IPS-18a (cell line): ENCODE results near the gene NCOA5.

Experiments used
- H3K27ac ChIP-seq: one replicate; pipeline ENCODE4 v1.5.1; 2013; ENCODE audit warnings: low read length
- H3K27me3 ChIP-seq: one replicate; pipeline ENCODE4 v1.6.1; 2013; ENCODE audit warnings: mild to moderate bottlenecking, low read length; ENCODE audit not compliant: control insufficient read depth, insufficient read depth
- H3K36me3 ChIP-seq: one replicate; pipeline ENCODE4 v1.6.1; 2013; ENCODE audit warnings: low read depth, low read length; ENCODE audit not compliant: control insufficient read depth
- H3K4me1 ChIP-seq: one replicate; pipeline ENCODE4 v1.6.1; 2013; ENCODE audit warnings: low read depth, low read length; ENCODE audit not compliant: control insufficient read depth
- H3K4me3 ChIP-seq: one replicate; pipeline ENCODE4 v1.5.1; 2013; ENCODE audit warnings: low read length
- H3K9ac ChIP-seq: one replicate; pipeline ENCODE4 v1.6.1; 2013; ENCODE audit warnings: mild to moderate bottlenecking, low read length, moderate library complexity
- H3K9me3 ChIP-seq: one replicate; pipeline ENCODE4 v1.6.1; 2013; ENCODE audit warnings: low read depth, low read length; ENCODE audit not compliant: control insufficient read depth

NCOA5 gene

GRCh38 chr20:46089417-46090388 is at the start of gene NCOA5:
Gene NCOA5 (minus strand): TSS chr20:46089962. CDS start chr20:46079424, 10,538 bp downstream.
- Histone ChIP-seq H3K27ac (peak within 1 kb of the TSS; percentile 58), H3K4me1 (peaks cover 6% of the 10 kb centered on the region), H3K27me3 (no peaks in the 10 kb centered on the region), H3K4me3 (peak within 1 kb of the TSS; percentile 91), H3K9me3 (no peaks in the 10 kb centered on the region), H3K36me3 (no peaks in the 10 kb centered on the region), H3K9ac (peak within 1 kb of the TSS; percentile 91)

GRCh38 chr20:46139266-46139889 is 49.6 kb upstream of the NCOA5 start:
- no peak overlapping the region for H3K27ac ChIP-seq
- peaks cover 13% of the 10 kb centered on the region for H3K4me1 ChIP-seq
- H3K4me3 ChIP-seq = no peak overlapping the region
- no peaks in the 10 kb centered on the region for H3K9me3 ChIP-seq
- H3K36me3 ChIP-seq = no peaks in the 10 kb centered on the region
- no peak overlapping the region for H3K9ac ChIP-seq
- no peaks in the 10 kb centered on the region for H3K27me3 ChIP-seq

GRCh38 chr20:46137816-46138215 is 48.1 kb upstream of the NCOA5 start:
- Histone ChIP-seq H3K27me3 (no peaks in the 10 kb centered on the region), H3K36me3 (no peaks in the 10 kb centered on the region), H3K9ac (no peak overlapping the region), H3K4me3 (no peak overlapping the region), H3K4me1 (peaks cover 16% of the 10 kb centered on the region), H3K27ac (no peak overlapping the region), H3K9me3 (no peaks in the 10 kb centered on the region)

- Histone ChIP-seq H3K4me3 (no peak overlapping the region), H3K36me3 (no peaks in the 10 kb centered on the region), H3K27me3 (peaks cover 15% of the 10 kb centered on the region), H3K9me3 (no peaks in the 10 kb centered on the region), H3K9ac (no peak overlapping the region), H3K27ac (no peak overlapping the region), H3K4me1 (peaks cover 16% of the 10 kb centered on the region)
These were observed 46.3 kb upstream of the NCOA5 start for GRCh38 chr20:46135856-46136633.

GRCh38 chr20:46134716-46135115 is 45.0 kb upstream of the NCOA5 start:
- Histone ChIP-seq H3K36me3 (no peaks in the 10 kb centered on the region), H3K9me3 (no peaks in the 10 kb centered on the region), H3K4me1 (peaks cover 12% of the 10 kb centered on the region), H3K27ac (no peak overlapping the region), H3K27me3 (peaks cover 23% of the 10 kb centered on the region), H3K9ac (no peak overlapping the region), H3K4me3 (no peak overlapping the region)

- Histone ChIP-seq H3K27ac (no peak overlapping the region), H3K4me3 (no peak overlapping the region), H3K36me3 (no peaks in the 10 kb centered on the region), H3K9me3 (no peaks in the 10 kb centered on the region), H3K27me3 (peaks cover 27% of the 10 kb centered on the region), H3K4me1 (peaks cover 12% of the 10 kb centered on the region), H3K9ac (no peak overlapping the region)
These were observed 44.3 kb upstream of the NCOA5 start for GRCh38 chr20:46133886-46134654.

GRCh38 chr20:46132705-46133120 is 43.0 kb upstream of the NCOA5 start:
- Histone ChIP-seq H3K4me1 (peaks cover 12% of the 10 kb centered on the region), H3K27ac (no peak overlapping the region), H3K27me3 (peaks cover 27% of the 10 kb centered on the region), H3K4me3 (no peak overlapping the region), H3K9ac (no peak overlapping the region), H3K36me3 (no peaks in the 10 kb centered on the region), H3K9me3 (no peaks in the 10 kb centered on the region)

GRCh38 chr20:46131396-46131795 is 41.6 kb upstream of the NCOA5 start:
- H3K27ac ChIP-seq = no peak overlapping the region
- H3K27me3 ChIP-seq = peaks cover 27% of the 10 kb centered on the region

GRCh38 chr20:46130534-46130933 is 40.8 kb upstream of the NCOA5 start:
- Histone ChIP-seq H3K9ac (no peak overlapping the region), H3K9me3 (no peaks in the 10 kb centered on the region), H3K36me3 (no peaks in the 10 kb centered on the region), H3K4me1 (peaks cover 3% of the 10 kb centered on the region), H3K27me3 (peaks cover 27% of the 10 kb centered on the region), H3K27ac (no peak overlapping the region), H3K4me3 (no peak overlapping the region)

More at GRCh38 chr20:46131396-46131795, 41.6 kb upstream of the NCOA5 start:
- peaks cover 11% of the 10 kb centered on the region for H3K4me1 ChIP-seq
- no peaks in the 10 kb centered on the region for H3K36me3 ChIP-seq
- no peak overlapping the region for H3K9ac ChIP-seq
- no peaks in the 10 kb centered on the region for H3K9me3 ChIP-seq
- no peak overlapping the region for H3K4me3 ChIP-seq

GRCh38 chr20:46129955-46130481 is 40.3 kb upstream of the NCOA5 start:
- H3K36me3 ChIP-seq = no peaks in the 10 kb centered on the region
- H3K27ac ChIP-seq = no peak overlapping the region
- peaks cover 3% of the 10 kb centered on the region for H3K4me1 ChIP-seq
- H3K9ac ChIP-seq = no peak overlapping the region
- H3K9me3 ChIP-seq = no peaks in the 10 kb centered on the region
- peaks cover 27% of the 10 kb centered on the region for H3K27me3 ChIP-seq
- no peak overlapping the region for H3K4me3 ChIP-seq
